Left forelimb (tissue), 1 donor: ENCODE results near the gene DNAAF8.

Source experiments
- DNase-seq: peaks from one replicate; pipeline ENCODE4 v3.0.0-alpha.2; 2018; ENCODE audit warnings: low spot score

Gene DNAAF8

GRCh38 chr16:4752351-4753100, 18.2 kb downstream of the DNAAF8 start:
- no peak for DNase-seq

GRCh38 chr16:4753227-4753626, 18.9 kb downstream of the DNAAF8 start:
- DNase-seq: no peak

- no peak for DNase-seq
Observed at GRCh38 chr16:4754865-4755264, 20.5 kb downstream of the DNAAF8 start.

GRCh38 chr16:4755687-4756086, 21.4 kb downstream of the DNAAF8 start:
- no peak for DNase-seq

GRCh38 chr16:4760221-4760910, 26.0 kb downstream of the DNAAF8 start:
- DNase-seq: no peak

GRCh38 chr16:4762205-4762604, 27.9 kb downstream of the DNAAF8 start:
- DNase-seq: no peak

- no peak for DNase-seq
Observed at GRCh38 chr16:4763791-4764190, 29.5 kb downstream of the DNAAF8 start.

- no peak for DNase-seq
Observed at GRCh38 chr16:4765511-4766474, 31.5 kb downstream of the DNAAF8 start.

GRCh38 chr16:4766875-4767628, 32.7 kb downstream of the DNAAF8 start, which contains the start of gene ZNF500:
Gene ZNF500, minus strand, starts transcription at chr16:4767162. Its CDS starts 1,184 bp downstream, at chr16:4765978.
- DNase-seq: peak; percentile 98

- DNase-seq: no peak
Observed at GRCh38 chr16:4767872-4768548, 33.7 kb downstream of the DNAAF8 start.

GRCh38 chr16:4768549-4769305, 34.4 kb downstream of the DNAAF8 start:
- DNase-seq: peak; percentile 98

GRCh38 chr16:4769306-4769638, 34.9 kb downstream of the DNAAF8 start:
- no peak for DNase-seq

GRCh38 chr16:4771646-4772045, 37.3 kb downstream of the DNAAF8 start:
- DNase-seq: no peak

GRCh38 chr16:4772351-4772750, 38.0 kb downstream of the DNAAF8 start:
- DNase-seq: no peak

GRCh38 chr16:4775005-4775404, 40.7 kb downstream of the DNAAF8 start:
- no peak for DNase-seq

GRCh38 chr16:4776141-4776705, 41.9 kb downstream of the DNAAF8 start:
- DNase-seq: no peak

GRCh38 chr16:4777339-4778049, 43.2 kb downstream of the DNAAF8 start:
- DNase-seq: no peak

GRCh38 chr16:4778050-4778392, 43.7 kb downstream of the DNAAF8 start:
- DNase-seq: no peak

- DNase-seq: no peak
Observed at GRCh38 chr16:4780235-4780634, 45.9 kb downstream of the DNAAF8 start.
